Measurements from ENCODE around the gene SMC2.

GRCh38 chr9:104090578-104090977 is 3.5 kb upstream of the SMC2 start:
- TF ChIP-seq CTCF (IDR thresholded peaks at IDR 0.05) (no peak), POLR2A (IDR thresholded peaks at IDR 0.05) (no peak)
